Astrocyte (in vitro differentiated cells and primary cell): Measurements from ENCODE around the gene OR51B4.
"Not testable (repeated sequence)": the region's sequence is repeated elsewhere in the genome, so short reads cannot be mapped to it uniquely, and the experiment has no call there.

Source experiments
- CTCF ChIP-seq: IDR thresholded peaks from 2 replicates; pipeline ENCODE4 v1.5.1; 2011; ENCODE audit warnings: low read depth, mild to moderate bottlenecking, inconsistent platforms, low read length, moderate library complexity; ENCODE audit not compliant: insufficient read depth
- EZH2 ChIP-seq: IDR thresholded peaks from 2 replicates; pipeline ENCODE4 v1.6.1; 2012; ENCODE audit warnings: mild to moderate bottlenecking, low read length, inconsistent platforms; ENCODE audit not compliant: insufficient read depth

GRCh38 chr11:5337253-5337652 is 35.5 kb upstream of the OR51B4 start:
- not testable (repeated sequence) for TF ChIP-seq CTCF, EZH2
